Fibroblast of upper back skin (primary cell): ENCODE results near the gene PLPPR3.
"Not testable (repeated sequence)": the region's sequence is repeated elsewhere in the genome, so short reads cannot be mapped to it uniquely, and the experiment has no call there.

Source experiments
- DNase-seq: peaks from one replicate; pipeline ENCODE4 v3.0.0-alpha.2; 2013

The PLPPR3 gene

GRCh38 chr19:821825-822503 lies at the start of gene PLPPR3:
TSS of gene PLPPR3 (minus strand) at chr19:821955. CDS start at chr19:821559, 396 bp downstream.
- DNase-seq = no peak

- no peak for DNase-seq
Measured at GRCh38 chr19:870963-871401, 49.2 kb upstream of the PLPPR3 start.

GRCh38 chr19:870314-870713 lies 48.6 kb upstream of the PLPPR3 start:
- no peak for DNase-seq

GRCh38 chr19:869245-870177 lies 47.8 kb upstream of the PLPPR3 start:
- DNase-seq = peak; percentile 96

- no peak for DNase-seq
Measured at GRCh38 chr19:868458-869244, 46.9 kb upstream of the PLPPR3 start.

- DNase-seq = no peak
Measured at GRCh38 chr19:867855-868457, 46.2 kb upstream of the PLPPR3 start.

GRCh38 chr19:867301-867793 lies 45.6 kb upstream of the PLPPR3 start:
- DNase-seq = no peak

- DNase-seq = no peak
Measured at GRCh38 chr19:866769-867300, 45.1 kb upstream of the PLPPR3 start.

GRCh38 chr19:863315-863620 lies 41.5 kb upstream of the PLPPR3 start:
- DNase-seq = no peak

GRCh38 chr19:862581-863314 lies 41.0 kb upstream of the PLPPR3 start:
- peak; percentile 41 for DNase-seq

GRCh38 chr19:861756-862580 lies 40.2 kb upstream of the PLPPR3 start:
- DNase-seq = peak; percentile 13

- DNase-seq = no peak
Measured at GRCh38 chr19:861141-861755, 39.5 kb upstream of the PLPPR3 start.

GRCh38 chr19:858868-859843 lies 37.4 kb upstream of the PLPPR3 start, which contains the start of gene CFD:
TSS of gene CFD (plus strand) at chr19:859664. CDS start at chr19:859690, 26 bp downstream.
- no peak for DNase-seq

- no peak for DNase-seq
Measured at GRCh38 chr19:858284-858683, 36.5 kb upstream of the PLPPR3 start.

- DNase-seq = no peak
Measured at GRCh38 chr19:855566-856120, 33.9 kb upstream of the PLPPR3 start.

- DNase-seq = no peak
Measured at GRCh38 chr19:855142-855541, 33.4 kb upstream of the PLPPR3 start.

GRCh38 chr19:854549-854948 lies 32.8 kb upstream of the PLPPR3 start:
- no peak for DNase-seq

GRCh38 chr19:853614-854220 lies 32.0 kb upstream of the PLPPR3 start:
- not testable (repeated sequence) for DNase-seq
